Ovary (tissue), 9 donors: ENCODE results near the gene SCD. TPM values are rescaled to one million over a fixed set of nuclear protein-coding genes. Genes with fewer than 3 reads are reported as not detected.

ENCODE experiments used
- DNase-seq, 5 donors: peaks; one replicate each; pipeline ENCODE4 v3.0.0-alpha.2; 2019 to 2020
- H3K27ac ChIP-seq, 2 donors: fragments of 200-600 bp; one replicate each; pipeline versions ENCODE4 v1.5.1 to v1.8.0; 2019 to 2022
- H3K27me3 ChIP-seq: fragments of 200-600 bp; one replicate; pipeline ENCODE4 v1.8.0; 2022
- H3K36me3 ChIP-seq: fragments of 200-600 bp; sonication (generic); one replicate; pipeline ENCODE4 v1.5.1; 2019
- H3K4me1 ChIP-seq: one replicate; pipeline ENCODE4 v1.8.1; 2013; ENCODE audit warnings: mild to moderate bottlenecking, moderate library complexity; ENCODE audit not compliant: insufficient read depth
- H3K4me3 ChIP-seq: fragments of 200-600 bp; sonication (generic); one replicate; pipeline ENCODE4 v1.5.1; 2017
- H3K9me3 ChIP-seq, 2 donors: fragments of 200-600 bp in 1 of 2; sonication (generic) in 1 of 2; one replicate each; pipeline versions ENCODE4 v1.5.1 to v1.8.1; 2013 to 2019; ENCODE audit warnings: mild to moderate bottlenecking in 1 of 2, moderate library complexity in 1 of 2
- CTCF ChIP-seq, 3 donors: fragments of 450-650 bp in 2 of 3; fragments of 200-600 bp in 1 of 3; IDR thresholded peaks; one replicate each; pipeline versions ENCODE4 v1.5.1 to v1.8.0; 2016 to 2022; ENCODE audit warnings: antibody characterized with exemption in 3 of 3, mild to moderate bottlenecking in 1 of 3
- EP300 ChIP-seq: sonication (generic); formaldehyde crosslinking; IDR thresholded peaks from one replicate; pipeline ENCODE4 v1.6.1; 2017; ENCODE audit warnings: antibody characterized with exemption
- POLR2A ChIP-seq: fragments of 450-650 bp; IDR thresholded peaks from one replicate; pipeline ENCODE4 v1.6.1; 2017; ENCODE audit warnings: antibody characterized with exemption, mild to moderate bottlenecking, moderate library complexity
- WGBS, 3 donors: extraction: QIAGEN DNeasy Blood & Tissue Kit in 1 of 3; methylation state at CpG; one replicate each; pipeline versions ENCODE4 v1.1.5 to v1.1.7; 2013 to 2017; 5-methylcytosine and 5-hydroxymethylcytosine counted together
- intact Hi-C, 4 donors: fragments of 100-400 bp; cut with DNase I; formaldehyde crosslinking; loops; one replicate each; pipeline versions ENCODE4 v1.11.0 to v1.15.1; 2022 to 2023
- polyA plus RNA-seq, 2 donors: library from polyadenylated mRNA; stranded (reverse); fragments of 200-250 nt in 1 of 2; fragments of 350-450 nt in 1 of 2; fragmentation: Illumina TruSeq in 1 of 2; extraction: RNeasy Lipid Tissue Mini Kit (QIAGEN cat#74804) in 1 of 2; gene quantifications; one replicate each; pipeline ENCODE4 v1.2.3, GENCODE V29; 2013 to 2014
- total RNA-seq, 7 donors: library from RNA; depleted of rRNA in 2 of 7; stranded (reverse); fragments of >200 nt in 2 of 7; fragmentation: NEBNext Ultra II Directional in 3 of 7; extraction: Animal tissue kit (Norgen Biotek cat#: 25700) in 3 of 7; gene quantifications; one replicate each; pipeline versions ENCODE4 v1.1.0 to v1.2.4, GENCODE V29; 2016 to 2023
- donor health status: DM: no; HTN: no; CAD: no; lungs with moderate emphysema.
- donor health status: DM: no; HTN: no; CAD: no.
- donor health status: Bipolar disorder and iron deficiency.
- donor health status: DM: yes; HTN: yes; CAD: no.
- donor health status: DM: no; HTN: no; CAD: no.
- donor health status: DM: yes; HTN: yes; CAD: no.

Gene SCD
- total and polyA plus RNA-seq, 9 donors: 21.1 to 302 (median 72.7) TPM

GRCh38 chr10:100334762-100335161 is 12.3 kb upstream of the SCD start:
- H3K27me3 ChIP-seq: no peaks in the 10 kb centered on the region
- 80 to 83% (median 82%) methylated on average over 9 of the region's 9 CpGs for WGBS, 3 donors
- DNase-seq: no peak
- intact Hi-C loops: loop anchor here in 1 of 4 donors (10.0 kb wide), 2 partner anchors 180 to 540 kb away; partner anchors contain the start of gene SEC31B
- H3K36me3 ChIP-seq: no peaks in the 10 kb centered on the region
- H3K4me3 ChIP-seq: no peak overlapping the region
- no peak overlapping the region for H3K27ac ChIP-seq
- H3K4me1 ChIP-seq: no peaks in the 10 kb centered on the region
- no peaks in the 10 kb centered on the region for H3K9me3 ChIP-seq
- TF ChIP-seq CTCF (IDR thresholded peaks at IDR 0.05) (no peak), POLR2A (no peak), EP300 (no peak)

DNA sequence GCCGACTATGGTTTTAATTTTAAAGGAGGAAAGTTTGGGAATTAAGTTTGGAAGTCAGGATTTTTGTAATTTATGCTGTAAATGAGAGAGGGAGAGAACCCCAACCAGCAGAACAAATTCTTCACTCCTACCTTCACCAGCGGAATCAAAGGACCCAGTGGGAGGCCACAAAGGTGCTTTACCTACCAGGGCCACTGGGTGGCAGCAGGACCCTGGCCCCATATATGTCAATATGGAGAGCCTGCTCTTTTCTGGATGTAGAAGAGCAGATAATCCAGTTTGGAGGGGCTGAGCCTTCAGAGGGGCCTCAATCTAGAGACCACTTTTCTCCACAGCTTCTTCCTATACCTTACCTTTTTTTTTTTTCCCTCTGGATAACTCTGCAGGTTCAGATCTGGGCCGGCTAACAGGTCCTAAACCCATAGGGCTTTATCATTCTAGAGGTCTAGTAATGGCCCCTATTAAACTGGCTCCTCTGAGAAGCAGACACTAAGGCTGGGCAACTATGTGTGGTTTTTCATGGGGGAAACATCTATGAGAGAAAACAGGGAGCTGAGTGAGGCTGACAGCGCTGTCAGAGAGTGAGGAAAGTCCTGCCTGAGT is 8.5 kb upstream of the SCD start:
- Histone ChIP-seq H3K9me3 (no peaks in the 10 kb centered on the region), H3K27me3 (no peaks in the 10 kb centered on the region), H3K36me3 (no peaks in the 10 kb centered on the region), H3K27ac (no peak overlapping the region), H3K4me1 (no peaks in the 10 kb centered on the region), H3K4me3 (no peak overlapping the region)
- intact Hi-C loops: loop anchor here in 1 of 4 donors (1.0 to 10.0 kb wide), 3 partner anchors 95 to 536 kb away; partner anchors contain the start of gene SEC31B
- peak; percentile 64 to 87 (median 77) for TF ChIP-seq CTCF (IDR thresholded peaks at IDR 0.05)
- TF ChIP-seq POLR2A: no peak
- no peak for TF ChIP-seq EP300
- peak; percentile 67 to 89 (median 84) for DNase-seq
- WGBS, 3 donors: 50 to 51% (median 51%) methylated on average over 4 of the region's 4 CpGs

GRCh38 chr10:100339236-100339635 is 7.8 kb upstream of the SCD start:
- no peaks in the 10 kb centered on the region for H3K4me1 ChIP-seq
- no peak for DNase-seq
- no peak overlapping the region for H3K4me3 ChIP-seq
- intact Hi-C loops: loop anchor here in 1 of 4 donors (10.0 kb wide), 2 partner anchors 176 to 536 kb away; partner anchors contain the start of gene SEC31B
- WGBS, 3 donors: 64 to 72% (median 68%) methylated on average over 5 of the region's 5 CpGs
- no peaks in the 10 kb centered on the region for H3K36me3 ChIP-seq
- H3K27me3 ChIP-seq: no peaks in the 10 kb centered on the region
- H3K27ac ChIP-seq: no peak overlapping the region
- no peaks in the 10 kb centered on the region for H3K9me3 ChIP-seq
- TF ChIP-seq POLR2A: no peak
- TF ChIP-seq EP300: no peak
- no peak for TF ChIP-seq CTCF (IDR thresholded peaks at IDR 0.05)

- WGBS, 3 donors: 78 to 82% (median 79%) methylated on average over 12 of the region's 12 CpGs
- DNase-seq: no peak
- Histone ChIP-seq H3K27ac (no peak overlapping the region), H3K4me3 (no peak overlapping the region), H3K9me3 (no peaks in the 10 kb centered on the region), H3K4me1 (no peaks in the 10 kb centered on the region), H3K36me3 (no peaks in the 10 kb centered on the region), H3K27me3 (no peaks in the 10 kb centered on the region)
- TF ChIP-seq POLR2A: no peak
- no peak for TF ChIP-seq EP300
- no peak for TF ChIP-seq CTCF (IDR thresholded peaks at IDR 0.05)
- intact Hi-C loops: loop anchor here in 3 of 4 donors (2.0 to 5.0 kb wide), 2 partner anchors 91 to 92 kb away; no protein-coding TSS in a partner anchor
Measured at GRCh38 chr10:100340948-100341847, 5.8 kb upstream of the SCD start.
